OCI-M1 (cell line): ENCODE results near the gene USP31.
A peak's percentile ranks its signal among the peaks of the same experiment; 100 is the strongest.

Source experiments
- DNase-seq: peaks from one replicate; lab custom pipeline; 2025; lab: John Stamatoyannopoulos, UW

USP31 gene

DNA sequence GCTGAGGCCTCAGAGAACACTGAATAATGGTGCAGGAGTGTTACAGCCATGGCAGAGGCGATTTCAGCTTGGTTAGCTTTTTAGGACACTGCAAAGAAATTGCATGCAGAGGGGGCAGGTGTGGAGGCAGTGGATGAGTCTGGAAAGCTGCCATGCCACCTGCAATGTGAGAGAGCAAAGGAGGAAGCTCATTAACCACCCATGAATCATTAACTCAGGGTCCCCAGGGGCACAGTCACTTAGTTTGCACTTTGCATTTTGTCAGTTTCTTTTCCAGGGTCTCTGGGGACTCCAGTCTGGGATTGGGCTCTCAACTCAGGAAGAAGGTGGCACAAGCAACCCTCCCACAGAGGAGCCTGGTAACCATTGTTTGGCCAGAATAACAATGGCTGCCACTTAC, 132.9 kb downstream of the USP31 start:
- no peak for DNase-seq

GRCh38 chr16:23015580-23015979, 133.7 kb downstream of the USP31 start:
- no peak for DNase-seq

DNA sequence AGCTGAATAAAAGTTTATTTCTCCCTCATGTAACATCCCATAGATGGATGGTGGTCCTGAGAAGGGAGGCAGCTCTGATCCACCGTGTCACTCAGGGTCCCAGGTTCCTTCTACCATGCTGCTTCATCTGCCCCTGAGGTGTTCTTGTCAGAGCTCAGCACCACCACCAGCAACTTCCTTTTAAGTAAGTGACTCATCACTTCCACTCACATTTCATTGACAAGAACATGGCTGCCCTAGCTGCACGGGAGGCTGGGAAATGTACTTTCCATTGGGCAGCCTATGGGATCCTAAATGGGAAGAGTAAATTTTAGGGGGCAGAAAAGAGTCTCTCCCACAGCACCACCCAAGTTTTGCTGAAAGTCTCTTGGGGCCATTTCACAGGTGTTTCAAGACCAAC, 134.7 kb downstream of the USP31 start:
- peak; percentile 45 for DNase-seq
